HG03378 (cell line): ENCODE data around the gene NEK10.

Experiments
- ATAC-seq: cut with Tn5 transposase; IDR thresholded peaks from one replicate; pipeline ENCODE4 v1.9.1; 2021; ENCODE audit warnings: mild to moderate bottlenecking, moderate library complexity; ENCODE audit not compliant: unreplicated experiment

Gene NEK10

GRCh38 chr3:27119639-27120038 lies 249.5 kb downstream of the NEK10 start:
- no peak for ATAC-seq

GRCh38 chr3:27115352-27115751 lies 253.8 kb downstream of the NEK10 start:
- ATAC-seq, result no peak

GRCh38 chr3:27114684-27115083 lies 254.5 kb downstream of the NEK10 start:
- no peak for ATAC-seq

GRCh38 chr3:27114129-27114528 lies 255.1 kb downstream of the NEK10 start:
- ATAC-seq, result no peak

- no peak for ATAC-seq
These were observed 259.2 kb downstream of the NEK10 start for GRCh38 chr3:27110020-27110419.

- ATAC-seq, result no peak
These were observed 260.9 kb downstream of the NEK10 start for GRCh38 chr3:27108322-27108721.

- no peak for ATAC-seq
These were observed 263.3 kb downstream of the NEK10 start for GRCh38 chr3:27105904-27106303.

- no peak for ATAC-seq
These were observed 272.0 kb downstream of the NEK10 start for GRCh38 chr3:27097182-27097581.

- no peak for ATAC-seq
These were observed 273.5 kb downstream of the NEK10 start for GRCh38 chr3:27095553-27096222.

- ATAC-seq, result no peak
These were observed 274.5 kb downstream of the NEK10 start for GRCh38 chr3:27094721-27095120.

GRCh38 chr3:27093771-27094170 lies 275.4 kb downstream of the NEK10 start:
- no peak for ATAC-seq

GRCh38 chr3:27090275-27091041 lies 278.7 kb downstream of the NEK10 start:
- ATAC-seq, result no peak

GRCh38 chr3:27089645-27090044 lies 279.5 kb downstream of the NEK10 start:
- ATAC-seq, result no peak

GRCh38 chr3:27089068-27089467 lies 280.1 kb downstream of the NEK10 start:
- ATAC-seq, result no peak

GRCh38 chr3:27085829-27086730 lies 283.1 kb downstream of the NEK10 start:
- no peak for ATAC-seq

- no peak for ATAC-seq
These were observed 287.1 kb downstream of the NEK10 start for GRCh38 chr3:27081992-27082607.

GRCh38 chr3:27081566-27081965 lies 287.6 kb downstream of the NEK10 start:
- ATAC-seq, result no peak

- ATAC-seq, result no peak
These were observed 289.0 kb downstream of the NEK10 start for GRCh38 chr3:27080258-27080525.

- ATAC-seq, result no peak
These were observed 289.5 kb downstream of the NEK10 start for GRCh38 chr3:27079427-27080257.

GRCh38 chr3:27078246-27078913 lies 290.8 kb downstream of the NEK10 start:
- ATAC-seq, result no peak
